ENCODE results near the gene CYYR1. TPM values are rescaled to one million over a fixed set of nuclear protein-coding genes. Genes with fewer than 3 reads are reported as not detected.

The CYYR1 gene
- total RNA-seq, 1 experiment from 2014 or later, result 13.6 TPM

GRCh38 chr21:26599261-26599660 is 26.2 kb upstream of the CYYR1 start:
- Mint-ChIP-seq H3K4me1 (peaks cover 0 to 3% of the 10 kb centered on the region in 2 experiments; a peak in 2 of 4 replicates), H3K27me3 (ENCODE audit: low read depth) (no peaks in the 10 kb centered on the region), H3K36me3 (ENCODE audit: insufficient read depth in 1 of 3, low read depth in 3 of 3) (no peaks in the 10 kb centered on the region; a peak in 1 of 7 replicates), H3K4me3 (no peak overlapping the region), H3K9me3 (peaks cover 0 to 2% of the 10 kb centered on the region in 2 experiments; a peak in 1 of 5 replicates), H3K27ac (no peak overlapping the region)
- H3K18ac ChIP-seq (ENCODE audit: insufficient read length, low read depth, low read length), result no peak overlapping the region
- H3K79me1 ChIP-seq (ENCODE audit: insufficient read depth, low read depth, low read length, poor library complexity, severe bottlenecking), result no peaks in the 10 kb centered on the region
- no peak overlapping the region for H3K4ac ChIP-seq (ENCODE audit: low read depth, low read length)
- H2AFZ ChIP-seq (ENCODE audit: low read length), result no peak overlapping the region
- WGBS (ENCODE audit: extremely low coverage, insufficient read length, low lambda C conversion rate), result no CpG with 5 or more reads among the region's 1 CpG
- no peak overlapping the region for H3T11ph ChIP-seq (ENCODE audit: low read length)
- H3K23me2 ChIP-seq (ENCODE audit: insufficient read length, low read depth, low read length, poor library complexity, severe bottlenecking), result no peaks in the 10 kb centered on the region
- H3K79me2 ChIP-seq (ENCODE audit: insufficient read depth, low read length), result no peaks in the 10 kb centered on the region
- H3K27ac ChIP-seq (ENCODE audit: insufficient read length, low read depth, low read length), result no peak overlapping the region
- H3K23ac ChIP-seq (ENCODE audit: insufficient read length, low read depth, low read length), result no peak overlapping the region
- no peak overlapping the region for H2AK5ac ChIP-seq (ENCODE audit: insufficient read length, low read length)
- no peak overlapping the region for H3K14ac ChIP-seq (ENCODE audit: insufficient read depth, low read length)
- no peaks in the 10 kb centered on the region for H3K4me1 ChIP-seq (ENCODE audit: insufficient read depth, low read length)
- H4K91ac ChIP-seq (ENCODE audit: insufficient read length, low read depth, low read length), result no peak overlapping the region
- H4K20me1 ChIP-seq (ENCODE audit: control insufficient read depth, insufficient read depth, insufficient read length), result no peaks in the 10 kb centered on the region
- H2BK15ac ChIP-seq (ENCODE audit: low read depth, low read length), result no peak overlapping the region
- H4K5ac ChIP-seq (ENCODE audit: insufficient read length, low read depth, low read length), result no peak overlapping the region
- H3K9ac ChIP-seq (ENCODE audit: extremely low read depth, insufficient read length, low read length), result no peak overlapping the region
- H2BK5ac ChIP-seq (ENCODE audit: insufficient read length, low read length), result no peak overlapping the region
- TF ChIP-seq, protein P1, sequence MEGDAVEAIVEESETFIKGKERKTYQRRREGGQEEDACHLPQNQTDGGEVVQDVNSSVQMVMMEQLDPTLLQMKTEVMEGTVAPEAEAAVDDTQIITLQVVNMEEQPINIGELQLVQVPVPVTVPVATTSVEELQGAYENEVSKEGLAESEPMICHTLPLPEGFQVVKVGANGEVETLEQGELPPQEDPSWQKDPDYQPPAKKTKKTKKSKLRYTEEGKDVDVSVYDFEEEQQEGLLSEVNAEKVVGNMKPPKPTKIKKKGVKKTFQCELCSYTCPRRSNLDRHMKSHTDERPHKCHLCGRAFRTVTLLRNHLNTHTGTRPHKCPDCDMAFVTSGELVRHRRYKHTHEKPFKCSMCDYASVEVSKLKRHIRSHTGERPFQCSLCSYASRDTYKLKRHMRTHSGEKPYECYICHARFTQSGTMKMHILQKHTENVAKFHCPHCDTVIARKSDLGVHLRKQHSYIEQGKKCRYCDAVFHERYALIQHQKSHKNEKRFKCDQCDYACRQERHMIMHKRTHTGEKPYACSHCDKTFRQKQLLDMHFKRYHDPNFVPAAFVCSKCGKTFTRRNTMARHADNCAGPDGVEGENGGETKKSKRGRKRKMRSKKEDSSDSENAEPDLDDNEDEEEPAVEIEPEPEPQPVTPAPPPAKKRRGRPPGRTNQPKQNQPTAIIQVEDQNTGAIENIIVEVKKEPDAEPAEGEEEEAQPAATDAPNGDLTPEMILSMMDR (conservative IDR thresholded peaks at IDR 0.05), result no peak
- H3K4me2 ChIP-seq (ENCODE audit: insufficient read depth, insufficient read length, low read length), result no peak overlapping the region
- no peak overlapping the region for H2BK20ac ChIP-seq (ENCODE audit: low read depth, low read length, poor library complexity, severe bottlenecking)
- no peak overlapping the region for H2BK12ac ChIP-seq (ENCODE audit: insufficient read length, low read depth, low read length)
- no peak overlapping the region for H4K8ac ChIP-seq (replicated peaks; ENCODE audit: insufficient read length, low read depth, low read length)
- DNase-seq, result no peak
- no peak overlapping the region for H2BK120ac ChIP-seq (ENCODE audit: low read depth, low read length, poor library complexity, severe bottlenecking)
- H3K27me3 ChIP-seq (ENCODE audit: insufficient read depth, low read length), result no peaks in the 10 kb centered on the region
- no peaks in the 10 kb centered on the region for H3K9me3 ChIP-seq (ENCODE audit: control insufficient read depth, low read depth, low read length)
- H3K56ac ChIP-seq (ENCODE audit: insufficient read length, low read depth, low read length), result no peak overlapping the region
